HCT116 (cell line): Measurements from ENCODE around the gene FSD2. TPM values are rescaled to one million over a fixed set of nuclear protein-coding genes. Genes with fewer than 3 reads are reported as not detected.

ENCODE experiments used
- ATAC-seq: fragments of 200-7000 bp; cut with Tn5 transposase; 2 replicates; pipeline ENCODE4 v1.9.1; 2020; ENCODE audit warnings: mild to moderate bottlenecking, moderate library complexity
- BruUV-seq: library from RNA; stranded (reverse); fragments of 400-500 nt; replicated peaks from 2 replicates; lab custom pipeline; 2021; lab: Mats Ljungman, UMichigan
- CTCF ChIA-PET: fragments of 300-600 bp; sonication (Branson Sonifier 250); formaldehyde crosslinking; loops from one replicate; lab custom pipeline; 2021; ENCODE audit warnings: antibody characterized with exemption; lab: Charles Lee
- POLR2A ChIA-PET: fragments of 300-600, 350-600 bp; sonication (Branson Sonifier 250); formaldehyde crosslinking; loops from one replicate; lab custom pipeline; 2021; ENCODE audit warnings: antibody characterized with exemption; lab: Charles Lee
- RAD21 ChIA-PET, 2 experiments: fragments of 300-600 bp; sonication (Branson Sonifier 250); formaldehyde crosslinking; loops; one replicate each; lab custom pipeline; 2023; ENCODE audit warnings: low total read pairs in 2 of 2; ENCODE audit not compliant: uncharacterized antibody in 2 of 2, unreplicated experiment in 2 of 2, low non-redundant PET in 1 of 2; lab: Charles Lee
- DNase-seq: peaks from one replicate; pipeline ENCODE4 v3.0.0-alpha.2; 2010; ENCODE audit warnings: low read depth, low spot score
- H2AFZ ChIP-seq: fragments of 200-600 bp; shearing (Covaris generic), sonication (generic); 2 replicates; pipeline ENCODE4 v1.6.1; 2017; ENCODE audit warnings: low read depth, mixed run types, mixed read lengths, antibody characterized with exemption, low read length; ENCODE audit not compliant: poor library complexity, severe bottlenecking
- H3K27ac ChIP-seq: 2 replicates; pipeline ENCODE4 v1.5.1; 2012; ENCODE audit warnings: low read depth, low read length
- H3K27me3 ChIP-seq: fragments of 200-600 bp; sonication (generic); 2 replicates; pipeline ENCODE4 v1.6.1; 2016; ENCODE audit warnings: mixed run types, low read length, mixed read lengths; ENCODE audit not compliant: insufficient read depth
- H3K36me3 ChIP-seq, 2 experiments: fragments of 200-500 bp in 1 of 2; fragments of 200-600 bp in 1 of 2; sonication (Bioruptor generic) in 1 of 2; sonication (generic) in 1 of 2; 2 replicates each; pipeline versions ENCODE4 v1.5.1 to v1.6.1; 2014 to 2016; ENCODE audit warnings: low read length in 2 of 2, inconsistent platforms in 1 of 2, mixed read lengths in 1 of 2, mixed run types in 1 of 2; ENCODE audit not compliant: insufficient read depth in 2 of 2, control insufficient read depth in 1 of 2
- H3K4me1 ChIP-seq, 2 experiments: fragments of 200-600 bp in 1 of 2; sonication (generic) in 1 of 2; 2 replicates each; pipeline versions ENCODE4 v1.5.1 to v1.6.1; 2012 to 2017; ENCODE audit warnings: low read length in 2 of 2, inconsistent platforms in 1 of 2, mild to moderate bottlenecking in 1 of 2, mixed read lengths in 1 of 2, mixed run types in 1 of 2, moderate library complexity in 1 of 2; ENCODE audit not compliant: insufficient read depth in 2 of 2, control insufficient read depth in 1 of 2
- H3K4me2 ChIP-seq: fragments of 200-600 bp; sonication (generic); 2 replicates; pipeline ENCODE4 v1.6.1; 2017; ENCODE audit warnings: mixed run types, low read length, mixed read lengths
- H3K4me3 ChIP-seq, 2 experiments: fragments of 200-600 bp in 1 of 2; sonication (generic) in 1 of 2; replicated peaks in 1 of 2; 2 replicates each; pipeline ENCODE4 v1.5.1; 2011 to 2016; ENCODE audit warnings: low read length in 2 of 2, control low read depth in 1 of 2, low read depth in 1 of 2, mild to moderate bottlenecking in 1 of 2, mixed read lengths in 1 of 2, mixed run types in 1 of 2
- H3K79me2 ChIP-seq: fragments of 200-600 bp; sonication (generic); 2 replicates; pipeline ENCODE4 v1.6.1; 2017; ENCODE audit warnings: mild to moderate bottlenecking, mixed run types, low read length, moderate library complexity, mixed read lengths; ENCODE audit not compliant: insufficient read depth
- H3K9ac ChIP-seq: fragments of 200-600 bp; sonication (generic); 2 replicates; pipeline ENCODE4 v1.6.1; 2016; ENCODE audit warnings: low read length, mixed read lengths
- H3K9me2 ChIP-seq: fragments of 200-600 bp; sonication (generic), shearing (Covaris generic); 2 replicates; pipeline ENCODE4 v1.6.1; 2017; ENCODE audit warnings: mixed run types, mild to moderate bottlenecking, moderate library complexity; ENCODE audit not compliant: insufficient read depth
- H3K9me3 ChIP-seq, 2 experiments: fragments of 200-500 bp in 1 of 2; fragments of 200-600 bp in 1 of 2; sonication (Bioruptor generic) in 1 of 2; sonication (generic) in 1 of 2; 2 replicates each; pipeline ENCODE4 v1.6.1; 2014 to 2017; ENCODE audit warnings: low read length in 2 of 2, mixed read lengths in 2 of 2, inconsistent platforms in 1 of 2, low read depth in 1 of 2, mild to moderate bottlenecking in 1 of 2, mixed run types in 1 of 2, moderate library complexity in 1 of 2; ENCODE audit not compliant: control insufficient read depth in 1 of 2, insufficient read depth in 1 of 2
- H4K20me1 ChIP-seq: fragments of 200-600 bp; sonication (generic), shearing (Covaris generic); 2 replicates; pipeline ENCODE4 v1.6.1; 2017; ENCODE audit warnings: mixed run types, mild to moderate bottlenecking, moderate library complexity; ENCODE audit not compliant: insufficient read depth
- CBX3 ChIP-seq: IDR thresholded peaks from 2 replicates; pipeline ENCODE4 v1.6.1; 2012; ENCODE audit warnings: low read depth
- CEBPB ChIP-seq: IDR thresholded peaks from 2 replicates; pipeline ENCODE4 v1.6.1; 2012; ENCODE audit warnings: low read depth
- FOSL1 ChIP-seq: IDR thresholded peaks from 2 replicates; pipeline ENCODE4 v1.6.1; 2012; ENCODE audit warnings: low read depth
- POLR2A ChIP-seq: IDR thresholded peaks from 2 replicates; pipeline ENCODE4 v1.7.0; 2011; ENCODE audit warnings: borderline replicate concordance; ENCODE audit not compliant: insufficient read depth, insufficient read length; ENCODE audit errors: extremely low read depth
- RAD21 ChIP-seq: IDR thresholded peaks from 2 replicates; pipeline ENCODE4 v1.6.1; 2012; ENCODE audit warnings: low read depth, mild to moderate bottlenecking
- SRF ChIP-seq: IDR thresholded peaks from 2 replicates; pipeline ENCODE4 v1.6.1; 2012; ENCODE audit warnings: low read depth
- intact Hi-C: fragments of 100-400 bp; cut with micrococcal nuclease; formaldehyde crosslinking; loops from 2 replicates; pipeline ENCODE4 v1.10.0; 2022
- total RNA-seq: library from RNA; stranded (reverse); gene quantifications from one replicate; pipeline ENCODE4 v1.2.1, GENCODE V29; 2021; ENCODE audit not compliant: unreplicated experiment

The FSD2 gene
- total RNA-seq, 1 experiment from 2014 or later, result not detected

- DNase-seq (no peak), ATAC-seq (no peak)
- Histone ChIP-seq H3K27me3 (no peaks in the 10 kb centered on the region), H3K36me3 (no peaks in the 10 kb centered on the region), H3K9ac (no peak overlapping the region), H3K79me2 (no peaks in the 10 kb centered on the region), H3K4me3 (no peak overlapping the region), H3K4me2 (no peak overlapping the region), H3K9me3 (no peaks in the 10 kb centered on the region), H4K20me1 (no peaks in the 10 kb centered on the region), H3K9me2 (no peaks in the 10 kb centered on the region), H2AFZ (no peak overlapping the region), H3K27ac (no peak overlapping the region), H3K4me1 (no peaks in the 10 kb centered on the region)
- RAD21 ChIA-PET, result no interaction called here
- TF ChIP-seq CEBPB, result no peak
- TF ChIP-seq FOSL1, result no peak
- TF ChIP-seq POLR2A, result no peak
- POLR2A ChIA-PET, result no interaction called here
- intact Hi-C loops, result loop anchor here (10.0 kb wide), 1 partner anchor 65 kb away; no protein-coding TSS in a partner anchor
- BruUV-seq, result no TSS peak
- CTCF ChIA-PET, result no interaction called here
Observed at GRCh38 chr15:82789491-82789890, 16.4 kb downstream of the FSD2 start.

DNA sequence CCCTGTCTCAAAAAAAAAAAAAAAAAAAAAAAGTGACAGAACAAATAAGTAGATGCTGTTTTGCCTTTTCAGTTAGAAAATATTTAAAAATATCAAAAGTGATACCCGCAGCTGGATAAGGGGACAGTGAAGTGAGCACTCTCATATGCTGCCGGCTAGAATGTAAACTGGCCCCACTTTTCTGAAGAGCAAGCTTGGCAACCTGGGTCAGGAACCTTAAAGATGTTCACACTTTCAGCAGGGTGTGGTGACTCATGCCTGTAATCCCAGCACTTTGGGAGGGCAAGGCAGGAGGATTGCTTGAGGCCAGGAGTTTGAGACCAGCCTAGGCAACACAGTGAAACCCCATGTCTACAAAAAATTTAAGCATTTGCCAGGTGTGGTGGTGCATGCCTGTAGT is 17.4 kb downstream of the FSD2 start:
- Histone ChIP-seq H3K9me2 (no peaks in the 10 kb centered on the region), H3K4me2 (no peak overlapping the region), H3K36me3 (no peaks in the 10 kb centered on the region), H3K4me3 (no peak overlapping the region), H3K27me3 (no peaks in the 10 kb centered on the region), H4K20me1 (no peaks in the 10 kb centered on the region), H2AFZ (no peak overlapping the region), H3K27ac (no peak overlapping the region), H3K9ac (no peak overlapping the region), H3K4me1 (no peaks in the 10 kb centered on the region), H3K9me3 (no peaks in the 10 kb centered on the region), H3K79me2 (no peaks in the 10 kb centered on the region)
- RAD21 ChIA-PET, result no interaction called here
- POLR2A ChIA-PET, result no interaction called here
- no peak for TF ChIP-seq RAD21
- TF ChIP-seq SRF, result no peak
- TF ChIP-seq CBX3, result no peak
- intact Hi-C loops, result loop anchor here (10.0 kb wide), 1 partner anchor 64 kb away; no protein-coding TSS in a partner anchor
- ATAC-seq (no peak), DNase-seq (no peak)
- CTCF ChIA-PET, result interaction anchor here (0.7 kb wide), 1 partner anchor 204 kb away, joined by 3 read pairs; no protein-coding TSS in a partner anchor
- no TSS peak for BruUV-seq
